Mucosa of descending colon (tissue), 3 donors: ENCODE measurements around the gene MED20. TPM values are rescaled to one million over a fixed set of nuclear protein-coding genes. Genes with fewer than 3 reads are reported as not detected.
A peak's percentile ranks its signal among the peaks of the same experiment; 100 is the strongest.

ENCODE experiments used
- ATAC-seq: fragments of 200-7000 bp; cut with Tn5 transposase; one replicate; pipeline ENCODE4 v1.9.1; 2020; ENCODE audit warnings: mild to moderate bottlenecking, moderate library complexity
- DNase-seq, 3 donors: peaks; one replicate each; pipeline ENCODE4 v3.0.0-alpha.2; 2020
- H3K36me3 ChIP-seq: fragments of 200-600 bp; one replicate; pipeline ENCODE4 v1.8.0; 2021; ENCODE audit warnings: low read depth, mild to moderate bottlenecking
- H3K4me1 ChIP-seq: fragments of 200-600 bp; one replicate; pipeline ENCODE4 v1.8.0; 2021; ENCODE audit warnings: low read depth, mild to moderate bottlenecking
- H3K4me3 ChIP-seq: fragments of 200-600 bp; one replicate; pipeline ENCODE4 v1.8.0; 2021; ENCODE audit warnings: mild to moderate bottlenecking
- H3K9me3 ChIP-seq: fragments of 200-600 bp; one replicate; pipeline ENCODE4 v1.8.0; 2021; ENCODE audit warnings: mild to moderate bottlenecking
- intact Hi-C, 2 donors: fragments of 100-400 bp; cut with DNase I in 1 of 2; cut with micrococcal nuclease in 1 of 2; formaldehyde crosslinking; loops; one replicate each; pipeline versions ENCODE4 v1.11.0 to v1.11.1; 2022; cut with DNase I, micrococcal nuclease
- long read RNA-seq, 2 donors: library from polyadenylated mRNA; unstranded; transcript quantifications; one replicate each; pipeline ENCODE4 v2.0.0, GENCODE V29; 2019 to 2021
- total RNA-seq, 3 donors: library from RNA; stranded (reverse); fragmentation: NEBNext Ultra II Directional in 2 of 3; extraction: Animal tissue kit (Norgen Biotek cat#: 25700) in 2 of 3; gene quantifications; one replicate each; pipeline versions ENCODE4 v1.2.1 to v1.2.4, GENCODE V29; 2021 to 2023
- TF ChIP-seq, protein P1 (sequence below): fragments of 200-600 bp; IDR thresholded peaks from one replicate; pipeline ENCODE4 v1.8.0; 2022; ENCODE audit warnings: antibody characterized with exemption, mild to moderate bottlenecking
- donor health status: DM: no; HTN: no; CAD: no; lungs with moderate emphysema.
- donor health status: DM: no; HTN: no; CAD: no.
- donor health status: DM: no; HTN: yes; CAD: no.

The MED20 gene, protein sequence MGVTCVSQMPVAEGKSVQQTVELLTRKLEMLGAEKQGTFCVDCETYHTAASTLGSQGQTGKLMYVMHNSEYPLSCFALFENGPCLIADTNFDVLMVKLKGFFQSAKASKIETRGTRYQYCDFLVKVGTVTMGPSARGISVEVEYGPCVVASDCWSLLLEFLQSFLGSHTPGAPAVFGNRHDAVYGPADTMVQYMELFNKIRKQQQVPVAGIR
- 10 to 100 TPM; 15.5 to 21.2 (median 18.6) TPM for total RNA-seq
- long read RNA-seq, donor 1, transcript MED20-201 (4 exons, 2,438 nt) = major isoform, 10 of 15 reads
- long read RNA-seq, donor 1, partial matches to known transcripts = 0 of 15 reads
- long read RNA-seq, donor 1, other reads (novel, unspliced or antisense) = 4 of 15 reads
- long read RNA-seq, donor 2, transcript MED20-201 (4 exons, 2,438 nt) = major isoform, 8 of 8 reads
- long read RNA-seq, donor 2, partial matches to known transcripts = 0 of 8 reads
- long read RNA-seq, donor 2, other reads (novel, unspliced or antisense) = 0 of 8 reads

DNA sequence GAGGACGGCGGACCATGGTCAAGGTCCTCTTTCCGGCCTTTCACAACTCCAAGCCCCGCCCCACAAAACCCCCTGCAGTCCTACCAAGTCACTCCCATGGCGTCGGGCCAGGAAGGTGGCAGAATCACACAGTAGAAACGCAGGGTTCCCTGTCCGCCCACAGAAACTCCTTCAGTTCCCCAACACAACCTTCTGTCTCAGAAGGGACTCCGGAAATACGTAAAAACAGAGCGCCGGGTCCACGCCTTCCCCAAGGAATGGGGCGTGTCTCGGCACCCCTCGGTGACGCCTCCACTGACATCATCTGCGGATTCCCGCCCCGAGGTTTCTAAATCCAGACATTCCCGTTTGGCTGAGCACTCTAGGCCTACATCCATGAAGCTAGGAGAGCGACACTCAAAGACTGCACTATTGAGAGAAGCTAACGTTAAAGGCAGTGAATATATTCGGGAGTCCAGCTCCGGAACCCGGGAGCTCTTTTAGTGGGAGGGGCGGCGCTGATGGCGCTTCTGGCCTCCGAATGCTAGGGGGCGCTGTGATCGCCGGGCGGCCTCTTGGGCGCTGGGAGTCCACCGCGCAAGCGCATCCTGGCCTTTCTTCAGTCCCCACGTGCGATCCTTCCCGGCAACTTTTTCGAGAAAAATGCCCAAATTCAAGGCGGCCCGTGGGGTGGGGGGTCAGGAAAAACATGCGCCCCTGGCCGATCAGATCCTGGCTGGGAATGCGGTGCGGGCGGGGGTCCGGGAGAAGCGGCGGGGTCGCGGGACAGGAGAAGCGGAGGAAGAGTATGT lies at the start of gene MED20, which contains the start of gene BYSL:
MED20 (minus strand) TSS at position 219 of the 791 bp plus-strand sequence; CDS start at position 98, 121 bp downstream.
BYSL (plus strand) TSS at position 579 of the 791 bp plus-strand sequence; CDS start at position 643, 64 bp downstream.
- intact Hi-C loops = loop anchor here (10.0 kb wide), 1 partner anchor 126 kb away; no protein-coding TSS in a partner anchor
- no peaks in the 10 kb centered on the region for H3K36me3 ChIP-seq

DNA sequence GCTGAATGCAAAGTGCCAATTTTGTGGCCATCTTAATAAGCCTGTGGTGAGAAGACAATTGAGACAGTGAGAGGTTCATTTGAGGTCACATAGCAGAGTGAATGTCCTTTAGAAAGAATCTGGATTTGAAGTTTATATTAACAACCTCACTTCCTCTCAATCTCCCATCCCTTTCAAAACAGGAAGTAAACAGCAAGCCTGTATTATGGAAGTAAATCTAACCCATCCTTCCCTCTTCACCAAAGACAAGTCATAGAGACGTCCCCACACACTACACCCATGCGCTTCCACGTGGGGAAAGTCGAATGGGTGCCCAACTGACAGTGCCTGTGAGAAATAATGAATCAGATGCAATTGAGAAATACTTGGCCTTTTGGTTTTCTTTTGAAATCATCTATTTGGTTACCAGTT lies 49.5 kb upstream of the MED20 start:
- TF ChIP-seq, protein P1, sequence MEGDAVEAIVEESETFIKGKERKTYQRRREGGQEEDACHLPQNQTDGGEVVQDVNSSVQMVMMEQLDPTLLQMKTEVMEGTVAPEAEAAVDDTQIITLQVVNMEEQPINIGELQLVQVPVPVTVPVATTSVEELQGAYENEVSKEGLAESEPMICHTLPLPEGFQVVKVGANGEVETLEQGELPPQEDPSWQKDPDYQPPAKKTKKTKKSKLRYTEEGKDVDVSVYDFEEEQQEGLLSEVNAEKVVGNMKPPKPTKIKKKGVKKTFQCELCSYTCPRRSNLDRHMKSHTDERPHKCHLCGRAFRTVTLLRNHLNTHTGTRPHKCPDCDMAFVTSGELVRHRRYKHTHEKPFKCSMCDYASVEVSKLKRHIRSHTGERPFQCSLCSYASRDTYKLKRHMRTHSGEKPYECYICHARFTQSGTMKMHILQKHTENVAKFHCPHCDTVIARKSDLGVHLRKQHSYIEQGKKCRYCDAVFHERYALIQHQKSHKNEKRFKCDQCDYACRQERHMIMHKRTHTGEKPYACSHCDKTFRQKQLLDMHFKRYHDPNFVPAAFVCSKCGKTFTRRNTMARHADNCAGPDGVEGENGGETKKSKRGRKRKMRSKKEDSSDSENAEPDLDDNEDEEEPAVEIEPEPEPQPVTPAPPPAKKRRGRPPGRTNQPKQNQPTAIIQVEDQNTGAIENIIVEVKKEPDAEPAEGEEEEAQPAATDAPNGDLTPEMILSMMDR = no peak
- Histone ChIP-seq H3K4me1 (peaks cover 2% of the 10 kb centered on the region), H3K9me3 (no peaks in the 10 kb centered on the region), H3K36me3 (no peaks in the 10 kb centered on the region), H3K4me3 (no peak overlapping the region)
- intact Hi-C loops = no loop called here
- peak; percentile 36 for ATAC-seq
- DNase-seq = no peak

More for the DNA sequence above, at the start of gene MED20, which contains the start of gene BYSL:
- Histone ChIP-seq H3K9me3 (no peaks in the 10 kb centered on the region), H3K4me3 (peak within 1 kb of the TSS; percentile 67), H3K4me1 (peaks cover 22% of the 10 kb centered on the region)
- peak; percentile 98 for ATAC-seq
- peak; percentile 94 to 97 (median 96) for DNase-seq
- TF ChIP-seq, protein P1 = peak; percentile 96

DNA sequence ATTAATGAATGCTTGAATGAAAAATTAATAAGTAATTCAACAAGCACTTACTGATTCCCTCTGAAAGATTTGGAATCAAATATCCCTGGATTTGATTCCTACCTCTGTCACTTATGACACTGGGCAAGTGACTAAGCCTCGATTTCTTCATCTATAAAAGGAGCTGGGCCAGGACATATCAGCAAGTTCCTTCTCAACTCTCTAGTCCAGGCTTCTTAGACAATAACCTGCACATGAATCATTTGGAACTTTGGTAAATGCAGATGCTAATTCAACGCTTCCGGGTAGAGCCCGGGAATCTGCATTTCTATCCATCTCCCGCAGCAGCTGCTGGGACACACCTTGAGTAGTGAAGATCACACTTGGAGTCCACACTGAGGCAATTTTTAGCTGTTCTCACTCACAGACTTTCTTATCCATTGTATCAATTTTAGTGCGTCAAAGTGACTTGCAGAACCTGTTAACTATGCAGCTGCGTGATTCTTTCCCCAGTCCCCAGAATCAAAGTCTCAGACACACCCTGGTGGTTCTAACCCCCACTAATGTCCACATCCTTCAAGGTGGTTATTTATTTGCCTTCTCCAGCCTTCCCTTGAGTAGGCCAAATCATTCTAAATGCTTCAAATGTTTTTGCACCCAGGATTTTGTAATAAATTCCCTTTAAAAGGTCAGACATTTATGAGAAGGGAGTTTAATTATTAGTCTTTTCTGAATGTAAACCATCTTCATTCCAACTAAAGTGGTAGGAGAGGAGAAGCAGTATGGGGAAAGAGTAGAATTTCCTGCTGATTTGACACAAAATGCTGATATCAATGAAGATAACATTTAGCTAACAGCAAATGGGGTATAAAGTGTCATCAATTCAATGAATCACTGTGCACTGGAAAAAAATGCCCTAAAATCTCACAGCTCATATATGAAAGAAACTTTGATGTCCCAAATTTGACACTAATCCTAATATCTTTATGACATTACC lies 46.7 kb upstream of the MED20 start:
- no peak overlapping the region for H3K4me3 ChIP-seq
- TF ChIP-seq, protein P1 = no peak
- peaks cover 2% of the 10 kb centered on the region for H3K4me1 ChIP-seq
- no peaks in the 10 kb centered on the region for H3K36me3 ChIP-seq
- ATAC-seq (no peak), DNase-seq (no peak)
- H3K9me3 ChIP-seq = no peaks in the 10 kb centered on the region
- intact Hi-C loops = no loop called here

DNA sequence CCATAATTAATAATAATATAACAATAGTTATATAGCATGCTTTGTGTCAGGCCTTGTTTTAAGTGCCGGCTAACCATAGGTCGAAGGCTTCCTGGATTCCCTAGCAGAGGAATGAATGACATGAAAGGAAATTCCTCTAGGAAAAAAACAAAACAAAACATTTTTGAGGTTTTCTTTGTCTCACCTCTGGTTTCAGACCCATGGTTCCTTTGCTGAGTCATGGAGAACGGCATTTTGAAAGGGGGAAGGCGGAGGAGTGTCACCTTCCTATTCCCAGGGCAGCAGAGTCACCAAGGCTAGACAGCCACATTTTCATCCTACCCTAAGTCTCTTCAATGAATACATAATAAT lies 46.0 kb upstream of the MED20 start:
- no peak overlapping the region for H3K4me3 ChIP-seq
- DNase-seq = no peak
- no peak for ATAC-seq
- H3K9me3 ChIP-seq = no peaks in the 10 kb centered on the region
- intact Hi-C loops = no loop called here
- TF ChIP-seq, protein P1 = no peak
- no peaks in the 10 kb centered on the region for H3K36me3 ChIP-seq
- H3K4me1 ChIP-seq = peaks cover 2% of the 10 kb centered on the region
